GM18526 (cell line): Measurements from ENCODE around the gene PDLIM1.

Experiments
- POLR2A ChIP-seq: IDR thresholded peaks from 3 replicates; pipeline ENCODE4 v1.6.1; 2011; ENCODE audit not compliant: insufficient read length; ENCODE audit errors: extremely low read depth

The PDLIM1 gene

DNA sequence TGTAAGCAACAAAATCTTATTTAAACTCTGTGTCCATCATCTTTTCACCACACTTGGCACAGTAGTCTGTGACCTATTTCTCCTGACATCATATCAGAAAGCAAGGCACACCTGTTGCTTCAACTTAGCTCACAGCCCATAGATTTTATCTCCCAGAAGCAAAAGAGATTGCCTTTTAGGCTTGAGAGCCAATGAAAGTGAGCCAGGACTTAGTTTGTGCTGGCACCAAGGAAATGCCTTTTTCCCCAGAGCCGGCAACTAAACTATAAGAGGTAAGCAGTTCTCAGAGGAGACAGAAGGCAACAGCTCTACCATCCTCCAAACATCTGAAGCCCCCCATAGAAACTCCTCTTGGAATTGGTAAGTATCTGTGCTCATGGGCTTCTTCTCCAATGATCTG is 96.9 kb downstream of the PDLIM1 start, which contains the start of gene ACSM6:
ACSM6 (plus strand) TSS at position 295 of the 400 bp plus-strand sequence. CDS start 248 bp downstream, outside the sequence.
- no peak for TF ChIP-seq POLR2A

DNA sequence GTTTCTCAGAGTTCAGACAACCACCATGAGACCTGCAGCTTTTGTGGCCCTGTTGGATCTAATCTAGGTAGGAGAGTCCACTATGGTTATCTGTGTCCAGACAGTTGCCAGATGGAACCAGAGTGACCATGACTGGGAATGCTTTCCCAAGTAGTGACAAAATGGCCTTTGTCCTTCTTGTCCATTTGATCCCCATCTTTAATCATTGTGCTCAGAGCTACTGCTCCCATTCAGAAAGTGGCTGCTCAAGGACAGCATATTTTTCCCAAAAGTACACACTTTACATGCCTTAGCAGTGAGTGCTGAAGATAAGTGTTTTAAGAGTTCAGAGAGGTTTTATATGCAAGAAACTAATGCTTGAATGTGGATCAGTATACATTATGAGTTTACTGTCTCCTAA is 102.2 kb downstream of the PDLIM1 start:
- no peak for TF ChIP-seq POLR2A

DNA sequence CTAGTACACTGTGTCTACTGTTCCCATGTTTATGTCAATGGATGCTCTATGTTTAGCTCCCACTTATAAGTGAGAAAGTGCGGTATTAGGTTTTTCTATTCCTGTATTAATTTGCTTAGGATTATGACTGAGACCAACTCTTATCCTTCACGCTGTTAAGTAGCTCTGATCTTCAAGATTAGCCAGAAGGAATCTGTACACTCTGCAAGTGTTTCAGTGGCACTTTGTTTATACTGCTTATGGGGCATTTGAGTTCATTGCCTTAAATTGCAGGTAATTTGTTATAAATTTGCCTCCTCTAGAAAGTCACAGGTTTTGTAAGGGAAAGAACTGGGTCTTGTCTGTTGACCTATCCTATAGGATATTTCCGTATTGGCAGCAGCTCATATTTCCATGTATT is 103.2 kb downstream of the PDLIM1 start:
- TF ChIP-seq POLR2A: no peak
